Non-pigmented ciliary epithelial cell (primary cell): Measurements from ENCODE around the gene MYL10.

Experiments
- DNase-seq: peaks from one replicate; pipeline ENCODE4 v3.0.0-alpha.2; 2010; ENCODE audit warnings: low read depth

Gene MYL10

DNA sequence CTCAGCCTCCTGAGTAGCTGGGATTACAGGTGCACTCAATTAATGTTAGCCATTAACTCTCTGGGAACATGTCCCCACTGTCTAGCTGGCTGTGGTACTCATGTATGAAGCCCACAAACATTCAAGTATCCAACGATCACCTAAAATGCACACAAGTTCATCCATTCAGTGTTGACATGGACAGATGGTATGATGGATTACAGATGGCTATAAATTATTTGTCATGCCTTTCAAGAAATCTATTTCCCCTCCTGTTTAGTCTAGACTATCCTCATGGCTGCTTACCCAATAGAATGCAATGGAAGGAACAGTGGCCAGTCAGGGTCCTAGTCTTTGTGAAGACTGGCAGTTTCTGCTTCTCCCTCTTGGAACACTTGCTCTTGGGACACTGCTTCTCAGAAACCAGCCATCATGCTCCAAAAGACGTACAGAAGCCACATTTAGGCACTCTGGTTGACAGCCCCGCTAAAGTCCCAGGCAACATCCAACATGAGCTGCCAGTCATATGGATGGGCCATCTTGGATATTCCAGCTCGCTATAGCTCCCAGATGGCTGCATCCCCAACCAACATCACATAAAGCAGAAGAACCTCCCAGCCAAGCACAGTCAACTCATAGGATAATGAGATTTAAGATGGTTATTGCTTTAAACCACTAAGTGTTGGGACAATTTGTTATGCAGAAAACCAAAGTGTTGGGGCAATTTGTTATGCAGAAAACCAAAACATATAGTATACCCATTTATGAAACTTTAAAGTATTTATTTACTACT lies 33.1 kb downstream of the MYL10 start:
- no peak for DNase-seq

DNA sequence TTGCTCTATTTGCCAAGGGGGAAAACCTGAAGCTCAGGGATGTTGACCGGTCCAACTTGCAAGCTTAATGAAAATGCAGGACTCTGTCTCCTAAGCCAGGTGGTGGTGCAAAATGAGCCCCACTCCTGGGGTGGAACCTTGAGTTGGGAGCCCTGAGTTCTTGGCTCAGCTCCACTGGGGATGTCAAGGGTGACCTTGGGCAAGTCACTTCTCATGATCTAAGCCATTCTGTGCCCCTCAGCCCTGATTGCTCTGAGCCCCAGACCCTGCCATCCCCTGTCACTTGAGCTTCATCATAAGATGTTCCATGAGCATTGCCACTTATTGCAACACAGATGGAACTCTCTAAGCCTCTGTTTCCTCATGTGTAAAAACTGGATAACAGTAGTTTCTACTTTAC lies 33.9 kb downstream of the MYL10 start:
- DNase-seq, result no peak

- no peak for DNase-seq
Observed at GRCh38 chr7:101594790-101595189, 34.3 kb downstream of the MYL10 start.

GRCh38 chr7:101593556-101593955 lies 35.5 kb downstream of the MYL10 start:
- DNase-seq, result no peak

- DNase-seq, result no peak
Observed at GRCh38 chr7:101591504-101591903, 37.6 kb downstream of the MYL10 start.

DNA sequence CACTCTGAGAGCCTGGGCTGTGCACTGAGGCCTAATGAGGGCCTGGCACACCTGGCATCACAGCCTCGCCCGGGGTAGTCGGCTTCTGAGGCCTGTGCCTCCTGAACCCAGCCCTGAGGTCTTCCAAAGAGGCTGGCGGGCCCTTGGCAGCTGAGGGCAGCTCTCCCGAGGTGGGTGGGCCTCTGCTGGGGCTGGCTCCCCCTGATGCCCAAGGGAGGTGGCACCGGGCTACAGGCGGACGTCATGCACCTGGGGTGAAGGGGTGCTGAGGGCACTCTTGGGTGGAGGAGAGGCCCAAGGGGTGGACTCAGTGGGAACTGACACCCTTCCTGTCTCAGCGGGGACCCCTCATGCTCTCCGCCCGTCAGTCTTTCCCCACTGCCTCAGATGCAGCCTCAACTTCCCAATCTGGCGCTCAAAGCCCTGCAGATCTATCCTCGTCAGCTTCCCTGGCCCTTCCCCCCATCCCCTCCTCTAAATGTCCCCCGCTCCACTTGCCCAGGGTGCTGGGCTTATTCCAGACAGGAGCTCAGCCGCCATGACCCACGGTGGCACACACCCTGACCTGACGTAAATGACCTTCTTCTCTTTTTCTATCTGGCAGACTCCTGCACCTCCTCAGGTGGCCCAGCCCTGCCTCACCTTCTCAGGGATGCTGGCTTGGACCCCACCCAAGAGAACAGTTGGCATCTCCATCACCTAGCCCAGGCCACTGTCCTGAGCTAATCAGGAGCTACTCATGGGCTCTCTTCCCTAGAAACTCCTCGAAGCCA lies 38.2 kb downstream of the MYL10 start:
- no peak for DNase-seq

GRCh38 chr7:101589976-101590662 lies 39.0 kb downstream of the MYL10 start:
- no peak for DNase-seq

DNA sequence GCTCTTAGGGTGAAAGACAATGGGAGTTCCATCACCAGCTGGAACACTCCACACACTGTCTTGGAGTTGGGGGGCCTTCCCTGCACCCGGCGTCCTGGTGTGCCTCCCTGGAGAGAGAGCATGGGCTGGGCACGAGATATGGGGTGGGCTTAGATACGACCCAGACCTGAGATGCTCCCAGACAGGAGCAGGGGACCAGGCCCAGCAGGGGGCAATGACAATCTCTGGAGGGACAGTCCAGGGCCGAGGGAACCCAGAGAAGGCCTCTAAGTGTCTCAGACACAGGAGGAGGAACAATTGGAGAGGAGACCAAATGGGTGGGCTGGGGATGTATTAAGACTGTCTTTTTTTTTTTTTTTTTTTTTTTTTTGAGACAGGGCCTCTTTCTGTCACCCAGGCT lies 40.0 kb downstream of the MYL10 start:
- no peak for DNase-seq

DNA sequence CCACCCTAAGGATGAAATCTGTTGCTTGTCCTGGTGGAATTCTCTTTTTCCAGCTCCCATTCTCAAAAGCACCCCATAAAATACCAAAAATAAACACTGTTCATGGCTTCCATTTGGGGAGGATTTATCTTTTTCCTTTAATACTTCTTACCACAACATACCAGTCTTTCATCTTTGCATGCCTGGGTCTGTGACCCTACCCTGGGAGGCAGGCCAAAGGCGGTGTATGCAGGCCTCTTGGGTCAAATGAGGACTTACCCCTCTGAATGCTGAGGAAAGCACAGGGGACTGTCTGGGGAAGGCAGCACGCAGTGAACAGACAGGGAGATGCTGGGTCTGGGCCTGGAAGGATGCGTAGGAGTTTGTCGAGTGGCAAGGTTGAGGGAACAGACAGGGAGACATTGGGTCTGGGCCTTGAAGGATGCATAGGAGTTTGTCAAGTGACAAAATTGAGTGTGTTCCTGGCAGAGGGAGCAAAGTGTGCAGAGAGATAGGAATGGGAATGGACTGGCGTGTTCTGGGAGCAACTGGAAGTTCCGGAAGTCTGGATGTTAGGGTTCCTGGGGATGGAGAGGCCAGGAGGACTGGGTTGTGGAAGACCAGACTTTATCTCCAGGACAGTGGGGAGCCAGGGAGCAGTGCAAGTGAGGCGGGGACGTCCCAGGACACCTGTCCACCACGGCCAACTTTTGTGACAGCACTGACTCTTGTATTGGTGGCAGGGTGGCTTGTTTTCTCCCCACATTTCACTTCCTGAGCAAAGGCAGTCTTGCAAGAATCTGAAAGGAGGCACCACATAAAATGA lies 40.8 kb downstream of the MYL10 start:
- no peak for DNase-seq

GRCh38 chr7:101586906-101587677 lies 42.0 kb downstream of the MYL10 start:
- DNase-seq, result no peak

DNA sequence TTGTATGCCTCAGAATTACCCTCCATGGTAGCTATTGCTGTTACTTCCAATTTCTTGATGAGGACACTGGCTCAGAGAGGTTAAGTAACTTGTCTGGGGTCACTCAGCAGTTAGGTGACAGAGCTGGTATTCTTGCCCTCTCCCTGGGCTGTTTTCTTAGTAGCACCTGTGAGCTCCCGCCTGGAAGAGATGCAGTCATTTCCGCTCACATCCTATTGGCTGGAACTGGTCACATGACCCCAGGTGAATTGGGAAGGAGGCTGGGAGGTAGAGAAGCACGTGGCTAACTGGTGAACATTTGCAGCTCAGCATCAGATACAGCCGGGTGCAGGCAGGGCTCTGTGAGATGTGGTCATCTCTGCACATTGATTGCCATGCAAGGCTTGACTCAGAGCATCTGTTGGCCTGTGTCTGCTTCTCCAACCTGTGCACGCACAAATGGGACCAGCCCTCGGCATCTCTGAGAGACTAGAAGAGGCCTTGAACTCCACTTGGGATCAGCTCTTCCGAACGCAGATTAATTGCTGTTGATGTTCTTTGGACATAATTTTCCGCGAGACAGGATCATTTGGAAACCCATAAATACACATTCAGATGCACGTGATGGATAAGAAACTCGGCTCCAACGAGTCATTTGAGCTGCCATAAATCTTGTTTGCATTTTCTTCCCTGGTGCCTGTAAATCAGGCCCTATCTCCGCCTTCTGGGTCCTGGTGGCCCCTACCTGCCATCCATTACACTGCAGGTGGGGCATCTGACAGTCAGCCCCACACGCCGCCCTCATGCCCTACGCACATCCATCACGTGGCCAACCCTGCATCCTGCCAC lies 42.8 kb downstream of the MYL10 start:
- no peak for DNase-seq

DNA sequence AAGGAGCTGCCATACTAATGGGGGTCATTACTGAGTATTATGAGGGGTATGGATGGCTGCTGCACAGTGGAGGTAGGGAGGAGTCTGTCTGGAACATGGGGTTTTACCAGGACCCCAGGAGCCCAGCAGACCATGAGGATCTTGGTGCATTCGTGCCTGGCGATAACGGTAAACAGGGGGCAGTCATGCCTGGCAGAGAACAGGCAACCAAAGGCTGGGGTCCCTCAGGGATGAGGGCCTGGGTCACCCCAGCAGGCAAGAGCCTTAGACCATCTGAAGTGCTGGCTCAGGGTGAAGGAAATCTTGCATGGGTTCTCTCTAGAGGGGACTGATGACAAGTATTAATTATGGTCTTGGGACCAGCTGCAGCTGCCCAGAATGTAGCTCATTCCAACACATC lies 46.1 kb downstream of the MYL10 start:
- no peak for DNase-seq

- DNase-seq, result no peak
Observed at GRCh38 chr7:101581891-101582290, 47.2 kb downstream of the MYL10 start.

GRCh38 chr7:101580596-101580995 lies 48.5 kb downstream of the MYL10 start:
- no peak for DNase-seq

- DNase-seq, result no peak
Observed at GRCh38 chr7:101578552-101578951, 50.5 kb downstream of the MYL10 start.

DNA sequence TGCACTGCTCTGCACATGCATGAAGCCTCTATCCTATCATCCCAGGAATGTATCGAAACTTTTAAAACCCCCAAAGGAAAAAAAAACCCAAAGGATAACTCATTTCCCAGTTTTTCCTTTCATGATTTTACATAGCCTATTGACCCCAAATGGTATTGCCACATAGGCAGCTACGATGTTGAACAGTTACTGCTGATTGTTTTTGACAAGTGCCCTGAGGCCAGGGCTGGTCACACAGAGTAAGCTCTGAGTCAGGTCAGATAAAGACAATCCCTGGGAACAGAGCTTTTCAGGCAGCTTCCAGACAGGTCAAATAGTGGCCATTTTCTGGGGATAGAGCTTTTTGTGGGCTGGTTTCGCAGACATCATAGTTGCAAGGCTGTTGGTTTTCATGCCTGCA lies 52.1 kb downstream of the MYL10 start:
- DNase-seq, result no peak

DNA sequence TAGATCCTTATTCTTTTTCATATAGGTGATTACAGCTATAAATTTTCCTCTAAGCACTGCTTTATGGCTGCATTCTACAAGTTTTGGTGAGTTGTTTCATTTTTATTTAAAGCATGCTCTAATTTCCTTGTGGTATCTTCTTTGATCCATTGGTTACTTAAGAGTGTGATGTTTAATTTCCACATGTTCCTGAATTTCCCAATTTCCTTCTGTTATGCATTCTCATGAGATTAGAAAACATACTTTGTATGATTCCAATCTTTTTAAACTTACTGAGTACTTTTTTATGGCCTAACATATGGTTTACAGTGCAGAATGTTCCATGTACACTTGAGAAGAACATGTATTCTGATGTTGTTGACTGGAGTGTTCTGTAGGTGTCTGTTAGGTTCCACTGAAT lies 53.4 kb downstream of the MYL10 start:
- DNase-seq, result no peak

GRCh38 chr7:101575168-101575567 lies 53.9 kb downstream of the MYL10 start:
- DNase-seq, result no peak

- no peak for DNase-seq
Observed at GRCh38 chr7:101572156-101572555, 56.9 kb downstream of the MYL10 start.

GRCh38 chr7:101567230-101567629 lies 61.9 kb downstream of the MYL10 start:
- no peak for DNase-seq
